HCT116 (cell line): ENCODE results near the gene VPS37B.

Experiments
- CEBPB ChIP-seq: IDR thresholded peaks from 2 replicates; pipeline ENCODE4 v1.6.1; 2012; ENCODE audit warnings: low read depth
- ELF1 ChIP-seq: IDR thresholded peaks from 2 replicates; pipeline ENCODE4 v1.6.1; 2012; ENCODE audit warnings: low read depth, borderline replicate concordance
- FOSL1 ChIP-seq: IDR thresholded peaks from 2 replicates; pipeline ENCODE4 v1.6.1; 2012; ENCODE audit warnings: low read depth
- JUND ChIP-seq: IDR thresholded peaks from 2 replicates; pipeline ENCODE4 v1.6.1; 2012
- POLR2A ChIP-seq: IDR thresholded peaks from 2 replicates; pipeline ENCODE4 v1.7.0; 2011; ENCODE audit warnings: borderline replicate concordance; ENCODE audit not compliant: insufficient read depth, insufficient read length; ENCODE audit errors: extremely low read depth
- POLR2AphosphoS5 ChIP-seq: IDR thresholded peaks from 2 replicates; pipeline ENCODE4 v1.6.1; 2011; ENCODE audit warnings: mild to moderate bottlenecking, low read depth, low read length, moderate library complexity
- SRF ChIP-seq: IDR thresholded peaks from 2 replicates; pipeline ENCODE4 v1.6.1; 2012; ENCODE audit warnings: low read depth
- TF ChIP-seq, protein P1 (sequence below): IDR thresholded peaks from 2 replicates; pipeline ENCODE4 v1.6.1; 2012
- TF ChIP-seq, protein P2 (sequence below), 3 experiments: fragments of 200-600 bp in 1 of 3; sonication (generic) in 1 of 3; IDR thresholded peaks in 2 of 3; conservative IDR thresholded peaks in 1 of 3; 2 replicates each; pipeline ENCODE4 v1.5.1; 2012 to 2017; ENCODE audit warnings: low read depth in 2 of 3, low read length in 2 of 3, antibody characterized with exemption in 1 of 3, borderline replicate concordance in 1 of 3, control low read depth in 1 of 3, mild to moderate bottlenecking in 1 of 3, mixed read lengths in 1 of 3, mixed run types in 1 of 3, moderate library complexity in 1 of 3; ENCODE audit not compliant: insufficient read depth in 1 of 3

DNA sequence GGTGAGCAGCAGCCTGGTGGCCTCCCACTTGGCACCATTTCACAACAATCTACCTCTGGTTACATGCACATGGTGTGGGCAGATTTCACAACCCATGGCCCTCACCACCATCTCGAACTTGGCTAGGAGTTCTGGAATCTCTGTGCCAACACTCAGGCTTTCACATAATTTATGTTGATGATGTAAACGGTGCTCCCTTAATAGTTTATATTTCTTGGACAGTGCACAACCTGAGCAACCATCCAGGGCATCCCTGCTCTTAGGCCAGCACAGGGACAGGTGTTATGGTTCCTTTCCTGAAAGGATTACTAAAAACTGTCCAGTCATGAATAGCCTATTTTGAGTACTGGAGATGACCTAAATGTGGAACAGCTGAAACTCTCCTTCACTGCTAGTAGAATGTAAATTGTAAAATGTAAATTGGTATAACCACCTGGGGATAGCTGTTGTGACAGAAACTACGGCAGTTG is 41.7 kb upstream of the VPS37B start:
- TF ChIP-seq POLR2A (no peak), POLR2AphosphoS5 (no peak), JUND (no peak), FOSL1 (no peak), CEBPB (no peak), ELF1 (no peak), SRF (no peak)
- TF ChIP-seq, protein P1, sequence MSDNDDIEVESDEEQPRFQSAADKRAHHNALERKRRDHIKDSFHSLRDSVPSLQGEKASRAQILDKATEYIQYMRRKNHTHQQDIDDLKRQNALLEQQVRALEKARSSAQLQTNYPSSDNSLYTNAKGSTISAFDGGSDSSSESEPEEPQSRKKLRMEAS, result no peak
- TF ChIP-seq, protein P2, sequence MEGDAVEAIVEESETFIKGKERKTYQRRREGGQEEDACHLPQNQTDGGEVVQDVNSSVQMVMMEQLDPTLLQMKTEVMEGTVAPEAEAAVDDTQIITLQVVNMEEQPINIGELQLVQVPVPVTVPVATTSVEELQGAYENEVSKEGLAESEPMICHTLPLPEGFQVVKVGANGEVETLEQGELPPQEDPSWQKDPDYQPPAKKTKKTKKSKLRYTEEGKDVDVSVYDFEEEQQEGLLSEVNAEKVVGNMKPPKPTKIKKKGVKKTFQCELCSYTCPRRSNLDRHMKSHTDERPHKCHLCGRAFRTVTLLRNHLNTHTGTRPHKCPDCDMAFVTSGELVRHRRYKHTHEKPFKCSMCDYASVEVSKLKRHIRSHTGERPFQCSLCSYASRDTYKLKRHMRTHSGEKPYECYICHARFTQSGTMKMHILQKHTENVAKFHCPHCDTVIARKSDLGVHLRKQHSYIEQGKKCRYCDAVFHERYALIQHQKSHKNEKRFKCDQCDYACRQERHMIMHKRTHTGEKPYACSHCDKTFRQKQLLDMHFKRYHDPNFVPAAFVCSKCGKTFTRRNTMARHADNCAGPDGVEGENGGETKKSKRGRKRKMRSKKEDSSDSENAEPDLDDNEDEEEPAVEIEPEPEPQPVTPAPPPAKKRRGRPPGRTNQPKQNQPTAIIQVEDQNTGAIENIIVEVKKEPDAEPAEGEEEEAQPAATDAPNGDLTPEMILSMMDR (IDR thresholded peaks at IDR 0.05 in 2 of 3, conservative IDR thresholded peaks at IDR 0.05 in 1 of 3; ENCODE audit: borderline replicate concordance in 1 of 3, insufficient read depth in 1 of 3, low read depth in 2 of 3, low read length in 2 of 3), result no peak
